Progenitor cell of endocrine pancreas (in vitro differentiated cells): ENCODE data around the gene MACROD1. TPM values are rescaled to one million over a fixed set of nuclear protein-coding genes. Genes with fewer than 3 reads are reported as not detected.
A peak's percentile ranks its signal among the peaks of the same experiment; 100 is the strongest.

Source experiments
- DNase-seq: peaks from one replicate; pipeline ENCODE4 v3.0.0; 2021; ENCODE audit warnings: low spot score; ENCODE audit not compliant: unreplicated experiment
- H3K27ac Mint-ChIP-seq: 2 replicates; pipeline ENCODE4 v1.8.0; 2021; ENCODE audit warnings: mild to moderate bottlenecking, moderate library complexity, mixed read lengths
- H3K27me3 Mint-ChIP-seq: 2 replicates; pipeline ENCODE4 v1.8.0; 2021; ENCODE audit warnings: mixed read lengths
- H3K36me3 Mint-ChIP-seq: 2 replicates; pipeline ENCODE4 v1.8.0; 2022; ENCODE audit warnings: mixed read lengths; ENCODE audit not compliant: insufficient read depth
- H3K4me1 Mint-ChIP-seq: 2 replicates; pipeline ENCODE4 v1.8.0; 2021; ENCODE audit warnings: low read depth, mixed read lengths
- H3K4me3 Mint-ChIP-seq: 2 replicates; pipeline ENCODE4 v1.8.0; 2021; ENCODE audit warnings: low read depth, mild to moderate bottlenecking, moderate library complexity, mixed read lengths
- H3K9me3 Mint-ChIP-seq: 2 replicates; pipeline ENCODE4 v1.8.0; 2021; ENCODE audit warnings: low read depth, mixed read lengths
- total RNA-seq: library from RNA; stranded (reverse); gene quantifications from 2 replicates; pipeline ENCODE4 v1.2.1, GENCODE V29; 2021
- TF ChIP-seq, protein P1 (sequence below): fragments of 200-600 bp; sonication (generic); IDR thresholded peaks from one replicate; pipeline ENCODE4 v1.5.0; 2021; ENCODE audit warnings: antibody characterized with exemption, mild to moderate bottlenecking; ENCODE audit not compliant: unreplicated experiment

Gene MACROD1
- total RNA-seq, 1 donor from 2014 or later: 28.0 TPM

DNA sequence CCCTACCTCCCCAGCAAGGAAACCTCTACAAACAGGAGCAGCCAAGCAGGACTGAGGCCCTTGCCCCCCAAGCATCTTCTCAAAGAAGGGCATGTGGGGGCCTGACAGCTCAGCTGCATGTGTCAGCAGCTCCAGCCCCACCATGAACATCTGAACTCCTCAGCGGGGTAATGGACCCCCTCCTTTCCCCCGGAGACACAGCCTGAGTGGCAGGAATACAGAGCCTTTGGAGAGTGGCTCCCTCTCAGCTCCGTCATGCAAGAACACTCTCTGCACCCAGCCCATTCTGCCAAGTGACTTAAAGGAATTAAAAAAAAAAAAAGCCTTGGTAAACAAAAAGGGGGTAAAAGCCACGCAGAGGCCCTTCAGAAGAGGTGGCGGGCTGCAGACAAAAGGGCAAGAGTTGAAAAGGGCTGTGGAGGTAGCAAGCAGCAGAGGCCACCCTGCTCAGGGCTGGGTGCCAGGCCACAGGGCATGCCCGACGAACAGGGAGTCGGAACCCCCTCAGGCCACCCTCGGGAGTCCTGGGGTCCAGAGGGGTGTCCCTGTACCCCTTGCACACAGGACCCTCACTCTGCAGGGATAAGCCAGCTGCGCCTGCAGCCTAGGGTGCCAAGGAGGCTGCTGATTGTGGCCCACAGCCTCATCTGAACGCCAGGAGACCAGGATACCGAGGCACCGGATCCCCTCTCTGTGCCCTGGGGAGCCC lies 62.5 kb downstream of the MACROD1 start:
- DNase-seq: no peak
- Mint-ChIP-seq H3K27ac (no peak overlapping the region), H3K36me3 (no peaks in the 10 kb centered on the region), H3K4me1 (peaks cover 6% of the 10 kb centered on the region), H3K27me3 (peaks cover 34% of the 10 kb centered on the region), H3K9me3 (no peaks in the 10 kb centered on the region), H3K4me3 (no peak overlapping the region)
- TF ChIP-seq, protein P1, sequence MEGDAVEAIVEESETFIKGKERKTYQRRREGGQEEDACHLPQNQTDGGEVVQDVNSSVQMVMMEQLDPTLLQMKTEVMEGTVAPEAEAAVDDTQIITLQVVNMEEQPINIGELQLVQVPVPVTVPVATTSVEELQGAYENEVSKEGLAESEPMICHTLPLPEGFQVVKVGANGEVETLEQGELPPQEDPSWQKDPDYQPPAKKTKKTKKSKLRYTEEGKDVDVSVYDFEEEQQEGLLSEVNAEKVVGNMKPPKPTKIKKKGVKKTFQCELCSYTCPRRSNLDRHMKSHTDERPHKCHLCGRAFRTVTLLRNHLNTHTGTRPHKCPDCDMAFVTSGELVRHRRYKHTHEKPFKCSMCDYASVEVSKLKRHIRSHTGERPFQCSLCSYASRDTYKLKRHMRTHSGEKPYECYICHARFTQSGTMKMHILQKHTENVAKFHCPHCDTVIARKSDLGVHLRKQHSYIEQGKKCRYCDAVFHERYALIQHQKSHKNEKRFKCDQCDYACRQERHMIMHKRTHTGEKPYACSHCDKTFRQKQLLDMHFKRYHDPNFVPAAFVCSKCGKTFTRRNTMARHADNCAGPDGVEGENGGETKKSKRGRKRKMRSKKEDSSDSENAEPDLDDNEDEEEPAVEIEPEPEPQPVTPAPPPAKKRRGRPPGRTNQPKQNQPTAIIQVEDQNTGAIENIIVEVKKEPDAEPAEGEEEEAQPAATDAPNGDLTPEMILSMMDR: no peak

DNA sequence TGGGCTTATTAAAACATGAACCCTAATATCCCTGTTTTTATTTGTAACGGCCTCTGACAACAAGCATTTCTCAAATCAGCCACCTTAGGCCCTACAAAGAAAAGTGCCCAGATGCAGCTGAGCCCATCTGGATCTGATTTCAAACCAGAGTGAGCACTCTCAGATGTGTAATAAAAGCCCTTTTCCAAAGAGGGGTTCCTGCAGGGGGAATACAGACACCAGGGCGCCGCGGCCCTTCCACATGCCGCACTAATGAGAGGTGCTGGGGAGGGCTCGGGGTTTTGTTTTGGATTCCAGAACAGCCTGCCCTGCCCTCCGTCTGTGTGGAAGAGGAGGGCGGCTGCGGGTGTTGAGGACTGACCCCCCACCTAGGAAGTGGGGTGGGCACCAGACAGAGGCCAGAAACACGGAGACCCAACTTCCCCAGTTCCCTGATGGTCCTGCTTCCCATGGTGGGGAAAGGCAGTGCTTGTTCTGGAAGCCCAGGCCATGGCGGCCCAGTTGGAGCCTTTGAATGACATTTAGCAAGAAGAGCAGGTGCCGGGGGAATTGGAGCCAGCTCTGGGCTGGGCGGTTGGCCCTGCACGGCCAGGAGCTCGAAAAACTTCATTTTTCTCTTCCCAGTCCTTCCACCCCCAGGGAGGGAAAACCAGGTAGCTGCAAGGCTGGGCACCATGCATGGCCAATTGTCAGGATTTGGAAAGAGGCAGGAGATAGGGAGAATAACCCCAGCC lies 63.7 kb downstream of the MACROD1 start:
- no peak for DNase-seq
- TF ChIP-seq, protein P1: no peak
- no peaks in the 10 kb centered on the region for H3K9me3 Mint-ChIP-seq
- no peaks in the 10 kb centered on the region for H3K36me3 Mint-ChIP-seq
- peaks cover 11% of the 10 kb centered on the region for H3K4me1 Mint-ChIP-seq
- H3K4me3 Mint-ChIP-seq: no peak overlapping the region
- peaks cover 36% of the 10 kb centered on the region for H3K27me3 Mint-ChIP-seq
- no peak overlapping the region for H3K27ac Mint-ChIP-seq

DNA sequence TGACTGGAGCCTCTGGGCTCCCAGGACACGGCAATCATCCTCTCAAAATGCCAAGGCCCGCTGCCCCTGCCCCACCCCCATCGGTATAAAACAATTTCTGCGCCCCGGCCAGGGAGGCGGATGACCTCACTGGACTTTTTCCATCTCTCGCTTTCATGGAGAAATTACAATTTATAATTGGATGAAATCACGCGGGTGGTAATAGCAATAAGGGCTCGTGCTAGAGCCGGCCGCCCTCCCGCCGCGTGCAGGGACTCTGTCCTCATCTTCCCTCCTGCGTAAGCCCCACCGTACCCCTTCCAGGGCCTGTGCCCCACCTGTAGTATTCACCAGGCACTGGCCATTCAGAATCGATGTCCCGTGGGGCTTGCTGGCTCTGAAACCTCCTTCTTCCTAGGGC lies 64.5 kb downstream of the MACROD1 start:
- no peak overlapping the region for H3K27ac Mint-ChIP-seq
- no peak overlapping the region for H3K4me3 Mint-ChIP-seq

DNA sequence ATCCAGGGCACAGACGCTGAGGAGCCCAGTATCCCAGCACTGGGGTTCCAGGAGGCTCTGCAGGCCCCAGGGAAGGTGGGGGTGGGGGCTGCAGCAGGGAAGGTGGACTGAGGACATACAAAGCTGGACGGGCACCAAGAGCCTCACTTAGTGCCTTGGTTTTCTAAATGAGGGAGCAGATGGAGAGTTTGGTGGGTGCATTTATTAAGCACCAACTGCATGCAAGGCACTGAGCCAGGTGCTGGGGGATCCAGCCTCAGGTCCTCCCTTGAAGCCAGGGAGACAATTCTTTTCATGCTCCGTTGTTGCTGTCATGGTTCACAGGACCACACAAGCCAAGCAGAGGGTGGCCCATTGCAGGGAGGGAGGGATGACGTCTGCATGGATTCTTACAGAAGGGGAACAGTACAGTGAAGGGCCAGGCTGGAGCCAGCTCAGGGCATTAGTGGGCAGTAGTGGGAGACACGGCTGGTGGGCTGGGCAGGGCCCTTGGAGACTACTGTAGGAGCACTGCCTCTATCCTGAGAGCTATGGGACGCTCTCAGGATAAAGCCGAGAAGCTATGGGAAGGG lies 65.0 kb downstream of the MACROD1 start:
- peaks cover 11% of the 10 kb centered on the region for H3K4me1 Mint-ChIP-seq

More for the DNA sequence above, 64.5 kb downstream of the MACROD1 start:
- Mint-ChIP-seq H3K9me3 (no peaks in the 10 kb centered on the region), H3K27me3 (peaks cover 38% of the 10 kb centered on the region), H3K36me3 (no peaks in the 10 kb centered on the region), H3K4me1 (peaks cover 11% of the 10 kb centered on the region)
- TF ChIP-seq, protein P1: no peak
- no peak for DNase-seq

DNA sequence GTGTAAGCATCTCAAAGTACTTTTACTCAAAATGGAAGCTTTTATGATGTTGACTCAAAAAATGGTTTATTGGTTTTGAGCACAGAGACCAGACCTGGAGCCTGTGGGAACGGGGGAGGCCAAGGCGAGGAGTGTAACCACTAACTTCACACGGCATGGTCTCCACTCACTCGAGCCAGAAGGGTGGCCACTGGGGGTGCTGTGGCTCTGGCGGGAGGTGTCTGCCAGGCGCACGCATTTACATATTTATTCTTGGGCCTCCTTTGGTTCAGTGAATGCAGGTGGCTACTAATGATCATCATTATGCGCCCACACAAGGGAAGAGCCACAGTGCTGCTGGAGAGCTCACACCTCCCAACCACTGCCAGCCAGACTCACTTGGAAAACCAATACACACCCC lies 65.6 kb downstream of the MACROD1 start:
- H3K9me3 Mint-ChIP-seq: no peaks in the 10 kb centered on the region
- TF ChIP-seq, protein P1: peak; percentile 36
- H3K36me3 Mint-ChIP-seq: no peaks in the 10 kb centered on the region
- peaks cover 40% of the 10 kb centered on the region for H3K27me3 Mint-ChIP-seq
- H3K4me1 Mint-ChIP-seq: peaks cover 13% of the 10 kb centered on the region
- H3K4me3 Mint-ChIP-seq: no peak overlapping the region
- no peak for DNase-seq
- no peak overlapping the region for H3K27ac Mint-ChIP-seq

More for the DNA sequence above, 65.0 kb downstream of the MACROD1 start:
- Mint-ChIP-seq H3K36me3 (no peaks in the 10 kb centered on the region), H3K27ac (no peak overlapping the region), H3K9me3 (no peaks in the 10 kb centered on the region), H3K27me3 (peaks cover 38% of the 10 kb centered on the region), H3K4me3 (no peak overlapping the region)
- TF ChIP-seq, protein P1: no peak
- DNase-seq: no peak
